Measurements from ENCODE around the gene RNF166.

DNA sequence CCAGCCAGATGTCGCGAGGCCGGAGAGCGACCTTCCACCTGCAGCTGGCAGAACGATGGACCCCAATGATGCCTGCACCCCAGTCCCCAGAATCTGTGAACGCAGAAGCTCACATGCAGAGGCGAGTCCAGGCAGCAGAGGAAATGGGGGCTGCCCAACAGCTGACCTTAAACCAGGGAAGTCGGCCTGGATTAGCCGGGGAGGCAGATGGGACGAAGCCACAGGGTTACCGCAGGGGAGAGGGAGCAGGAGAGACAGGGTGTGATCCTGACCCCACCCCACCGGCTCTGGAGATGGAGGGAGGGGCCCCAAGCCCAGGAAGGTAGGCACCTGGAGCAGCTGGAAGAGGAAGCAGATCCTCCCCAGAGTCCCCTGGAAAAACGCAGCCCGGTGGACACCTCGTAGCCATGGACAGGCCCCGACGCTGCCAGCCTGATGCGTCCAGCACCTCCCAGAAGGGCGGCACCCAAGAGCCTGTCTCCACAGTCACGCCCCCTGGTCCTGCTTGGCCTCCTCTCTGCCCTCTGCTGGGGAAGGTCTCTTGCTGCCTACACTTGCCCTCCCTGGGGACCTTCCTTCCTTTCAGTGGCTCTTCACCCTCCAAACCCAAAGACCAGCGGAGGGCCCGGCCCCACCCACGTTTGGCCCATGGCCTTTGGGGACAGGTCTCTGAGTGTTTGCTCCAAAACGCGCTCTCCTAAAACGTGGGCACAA is 41.5 kb upstream of the RNF166 start:
- TF ChIP-seq L3MBTL2 (conservative IDR thresholded peaks at IDR 0.05) (no peak), SUZ12 (IDR thresholded peaks at IDR 0.05) (no peak), BHLHE40 (IDR thresholded peaks at IDR 0.05; ENCODE audit: borderline replicate concordance) (no peak), ZNF384 (IDR thresholded peaks at IDR 0.05) (no peak), SP1 (IDR thresholded peaks at IDR 0.05) (no peak), ARNT (IDR thresholded peaks at IDR 0.05) (no peak), ELF4 (IDR thresholded peaks at IDR 0.05) (no peak), HDGF (IDR thresholded peaks at IDR 0.05; ENCODE audit: borderline replicate concordance) (no peak), FOXM1 (IDR thresholded peaks at IDR 0.05; ENCODE audit: borderline replicate concordance) (no peak), TARDBP (IDR thresholded peaks at IDR 0.05) (no peak), NFRKB (IDR thresholded peaks at IDR 0.05) (no peak), CTBP1 (IDR thresholded peaks at IDR 0.05; ENCODE audit: borderline replicate concordance) (no peak)
- TF ChIP-seq, protein P1, sequence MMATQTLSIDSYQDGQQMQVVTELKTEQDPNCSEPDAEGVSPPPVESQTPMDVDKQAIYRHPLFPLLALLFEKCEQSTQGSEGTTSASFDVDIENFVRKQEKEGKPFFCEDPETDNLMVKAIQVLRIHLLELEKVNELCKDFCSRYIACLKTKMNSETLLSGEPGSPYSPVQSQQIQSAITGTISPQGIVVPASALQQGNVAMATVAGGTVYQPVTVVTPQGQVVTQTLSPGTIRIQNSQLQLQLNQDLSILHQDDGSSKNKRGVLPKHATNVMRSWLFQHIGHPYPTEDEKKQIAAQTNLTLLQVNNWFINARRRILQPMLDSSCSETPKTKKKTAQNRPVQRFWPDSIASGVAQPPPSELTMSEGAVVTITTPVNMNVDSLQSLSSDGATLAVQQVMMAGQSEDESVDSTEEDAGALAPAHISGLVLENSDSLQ (IDR thresholded peaks at IDR 0.05): no peak
